ENCODE results near the gene SIPA1L3.

DNA sequence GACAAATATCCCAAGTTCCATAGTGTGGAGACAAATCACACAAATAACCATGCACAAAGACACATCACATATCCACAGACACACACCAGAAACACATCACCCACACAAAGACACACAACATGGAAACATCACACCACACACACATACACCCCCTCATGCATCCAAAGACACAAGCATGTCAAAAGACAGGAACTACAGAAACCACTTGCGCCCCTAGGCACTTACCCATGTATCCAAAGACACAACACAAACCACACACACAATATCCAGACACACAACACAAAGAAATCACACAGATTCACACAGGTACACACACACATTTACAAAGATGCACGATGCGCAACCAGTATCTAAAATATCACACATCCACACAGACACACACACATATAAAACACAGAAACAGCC, 316.1 kb downstream of the SIPA1L3 start:
- TF ChIP-seq, protein P1, sequence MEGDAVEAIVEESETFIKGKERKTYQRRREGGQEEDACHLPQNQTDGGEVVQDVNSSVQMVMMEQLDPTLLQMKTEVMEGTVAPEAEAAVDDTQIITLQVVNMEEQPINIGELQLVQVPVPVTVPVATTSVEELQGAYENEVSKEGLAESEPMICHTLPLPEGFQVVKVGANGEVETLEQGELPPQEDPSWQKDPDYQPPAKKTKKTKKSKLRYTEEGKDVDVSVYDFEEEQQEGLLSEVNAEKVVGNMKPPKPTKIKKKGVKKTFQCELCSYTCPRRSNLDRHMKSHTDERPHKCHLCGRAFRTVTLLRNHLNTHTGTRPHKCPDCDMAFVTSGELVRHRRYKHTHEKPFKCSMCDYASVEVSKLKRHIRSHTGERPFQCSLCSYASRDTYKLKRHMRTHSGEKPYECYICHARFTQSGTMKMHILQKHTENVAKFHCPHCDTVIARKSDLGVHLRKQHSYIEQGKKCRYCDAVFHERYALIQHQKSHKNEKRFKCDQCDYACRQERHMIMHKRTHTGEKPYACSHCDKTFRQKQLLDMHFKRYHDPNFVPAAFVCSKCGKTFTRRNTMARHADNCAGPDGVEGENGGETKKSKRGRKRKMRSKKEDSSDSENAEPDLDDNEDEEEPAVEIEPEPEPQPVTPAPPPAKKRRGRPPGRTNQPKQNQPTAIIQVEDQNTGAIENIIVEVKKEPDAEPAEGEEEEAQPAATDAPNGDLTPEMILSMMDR (conservative IDR thresholded peaks at IDR 0.05 in 1 of 2, IDR thresholded peaks at IDR 0.05 in 1 of 2; ENCODE audit: extremely low read depth in 1 of 2, insufficient read depth in 1 of 2, low read depth in 1 of 2, low read length in 2 of 2), result no peak
- TF ChIP-seq EZH2 (IDR thresholded peaks at IDR 0.05; ENCODE audit: borderline replicate concordance, low read length), result no peak

Data from mammary epithelial cell (primary cell).